Activated T-cell treated with anti-CD3 and anti-CD28 coated beads, Interleukin-2, amount 50 U/mL, for 24 hours (primary cell): ENCODE measurements around the gene CD74.
"Not testable (repeated sequence)": the region's sequence is repeated elsewhere in the genome, so short reads cannot be mapped to it uniquely, and the experiment has no call there.

ENCODE experiments used
- DNase-seq: peaks from one replicate; pipeline ENCODE4 v3.0.0-alpha.2; 2020
- H3K27ac Mint-ChIP-seq: 2 replicates; pipeline ENCODE4 v1.8.0; 2020; ENCODE audit warnings: mild to moderate bottlenecking, mixed read lengths
- H3K27me3 Mint-ChIP-seq: 2 replicates; pipeline ENCODE4 v1.8.0; 2020; ENCODE audit warnings: mixed read lengths
- H3K36me3 Mint-ChIP-seq: 2 replicates; pipeline ENCODE4 v1.8.0; 2020; ENCODE audit warnings: low read depth, mixed read lengths
- H3K4me1 Mint-ChIP-seq: 2 replicates; pipeline ENCODE4 v1.8.0; 2020; ENCODE audit warnings: low read depth, mixed read lengths
- H3K4me3 Mint-ChIP-seq: 2 replicates; pipeline ENCODE4 v1.8.0; 2020; ENCODE audit warnings: mild to moderate bottlenecking, moderate library complexity, mixed read lengths
- H3K9me3 Mint-ChIP-seq: 2 replicates; pipeline ENCODE4 v1.8.0; 2020; ENCODE audit warnings: mixed read lengths

CD74 gene

GRCh38 chr5:150412319-150413175, at the start of gene CD74:
Gene CD74 (minus strand): TSS chr5:150412910. CDS start chr5:150412749, 161 bp downstream.
- peak within 1 kb of the TSS; percentile 99 for H3K27ac Mint-ChIP-seq

GRCh38 chr5:150461231-150461630, 48.5 kb upstream of the CD74 start:
- Mint-ChIP-seq H3K4me3 (no peak overlapping the region), H3K9me3 (no peaks in the 10 kb centered on the region), H3K27ac (no peak overlapping the region), H3K27me3 (no peaks in the 10 kb centered on the region), H3K4me1 (peaks cover 35% of the 10 kb centered on the region), H3K36me3 (no peaks in the 10 kb centered on the region)
- DNase-seq, result no peak

More at GRCh38 chr5:150412319-150413175, at the start of gene CD74:
- H3K4me1 Mint-ChIP-seq, result peaks cover 44% of the 10 kb centered on the region
- peaks cover 30% of the 10 kb centered on the region for H3K36me3 Mint-ChIP-seq
- peak within 1 kb of the TSS; percentile 97 for H3K4me3 Mint-ChIP-seq
- peak; percentile 89 for DNase-seq
- no peaks in the 10 kb centered on the region for H3K9me3 Mint-ChIP-seq
- H3K27me3 Mint-ChIP-seq, result no peaks in the 10 kb centered on the region

- H3K27ac Mint-ChIP-seq, result no peak overlapping the region
- no peaks in the 10 kb centered on the region for H3K36me3 Mint-ChIP-seq
- no peaks in the 10 kb centered on the region for H3K27me3 Mint-ChIP-seq
- no peak overlapping the region for H3K4me3 Mint-ChIP-seq
- H3K9me3 Mint-ChIP-seq, result no peaks in the 10 kb centered on the region
- peaks cover 35% of the 10 kb centered on the region for H3K4me1 Mint-ChIP-seq
- no peak for DNase-seq
Measured at GRCh38 chr5:150460781-150461180, 48.1 kb upstream of the CD74 start.

GRCh38 chr5:150458802-150459557, 46.3 kb upstream of the CD74 start:
- Mint-ChIP-seq H3K27me3 (no peaks in the 10 kb centered on the region), H3K4me1 (peaks cover 35% of the 10 kb centered on the region), H3K9me3 (no peaks in the 10 kb centered on the region), H3K27ac (peak overlapping the region; percentile 24), H3K4me3 (peak overlapping the region; percentile 30), H3K36me3 (no peaks in the 10 kb centered on the region)
- DNase-seq, result peak; percentile 96

- no peak for DNase-seq
- Mint-ChIP-seq H3K4me1 (peaks cover 35% of the 10 kb centered on the region), H3K27ac (peak overlapping the region; percentile 84), H3K9me3 (no peaks in the 10 kb centered on the region), H3K4me3 (no peak overlapping the region), H3K36me3 (no peaks in the 10 kb centered on the region), H3K27me3 (no peaks in the 10 kb centered on the region)
Measured at GRCh38 chr5:150457562-150458240, 45.0 kb upstream of the CD74 start.

- H3K27me3 Mint-ChIP-seq, result no peaks in the 10 kb centered on the region
- peaks cover 35% of the 10 kb centered on the region for H3K4me1 Mint-ChIP-seq
- no peak for DNase-seq
- no peaks in the 10 kb centered on the region for H3K9me3 Mint-ChIP-seq
- H3K27ac Mint-ChIP-seq, result peak overlapping the region; percentile 84
- H3K4me3 Mint-ChIP-seq, result no peak overlapping the region
- H3K36me3 Mint-ChIP-seq, result no peaks in the 10 kb centered on the region
Measured at GRCh38 chr5:150457121-150457520, 44.4 kb upstream of the CD74 start.

GRCh38 chr5:150454492-150455229, 42.0 kb upstream of the CD74 start:
- Mint-ChIP-seq H3K36me3 (peaks cover 2% of the 10 kb centered on the region), H3K4me1 (peaks cover 26% of the 10 kb centered on the region), H3K27ac (no peak overlapping the region), H3K9me3 (no peaks in the 10 kb centered on the region), H3K27me3 (no peaks in the 10 kb centered on the region), H3K4me3 (no peak overlapping the region)
- DNase-seq, result no peak

GRCh38 chr5:150454027-150454426, 41.3 kb upstream of the CD74 start:
- peaks cover 20% of the 10 kb centered on the region for H3K4me1 Mint-ChIP-seq
- not testable (repeated sequence) for H3K27ac Mint-ChIP-seq, H3K27me3 Mint-ChIP-seq, H3K9me3 Mint-ChIP-seq, H3K36me3 Mint-ChIP-seq, DNase-seq, H3K4me3 Mint-ChIP-seq

- no peak overlapping the region for H3K4me3 Mint-ChIP-seq
- H3K36me3 Mint-ChIP-seq, result peaks cover 19% of the 10 kb centered on the region
- no peak for DNase-seq
- H3K27ac Mint-ChIP-seq, result no peak overlapping the region
- H3K9me3 Mint-ChIP-seq, result no peaks in the 10 kb centered on the region
- H3K27me3 Mint-ChIP-seq, result no peaks in the 10 kb centered on the region
- H3K4me1 Mint-ChIP-seq, result peaks cover 21% of the 10 kb centered on the region
Measured at GRCh38 chr5:150452914-150453313, 40.2 kb upstream of the CD74 start.

- no peak overlapping the region for H3K4me3 Mint-ChIP-seq
- H3K4me1 Mint-ChIP-seq, result peaks cover 22% of the 10 kb centered on the region
- H3K27ac Mint-ChIP-seq, result no peak overlapping the region
- H3K36me3 Mint-ChIP-seq, result peaks cover 33% of the 10 kb centered on the region
- no peaks in the 10 kb centered on the region for H3K9me3 Mint-ChIP-seq
- no peaks in the 10 kb centered on the region for H3K27me3 Mint-ChIP-seq
- DNase-seq, result no peak
Measured at GRCh38 chr5:150451594-150451993, 38.9 kb upstream of the CD74 start.

GRCh38 chr5:150449517-150450339, 37.0 kb upstream of the CD74 start, which contains the start of gene RPS14:
Gene RPS14 (minus strand): TSS chr5:150449739. CDS start chr5:150447733, 2,006 bp downstream.
- H3K4me3 Mint-ChIP-seq, result peak within 1 kb of the TSS; percentile 93
- H3K4me1 Mint-ChIP-seq, result peaks cover 37% of the 10 kb centered on the region
- DNase-seq, result peak; percentile 95
- H3K27me3 Mint-ChIP-seq, result no peaks in the 10 kb centered on the region
- H3K36me3 Mint-ChIP-seq, result peaks cover 51% of the 10 kb centered on the region
- no peaks in the 10 kb centered on the region for H3K9me3 Mint-ChIP-seq
- H3K27ac Mint-ChIP-seq, result peak within 1 kb of the TSS; percentile 100

- Mint-ChIP-seq H3K4me3 (peak overlapping the region; percentile 93), H3K27me3 (no peaks in the 10 kb centered on the region), H3K9me3 (no peaks in the 10 kb centered on the region), H3K36me3 (peaks cover 58% of the 10 kb centered on the region), H3K27ac (peak overlapping the region; percentile 100), H3K4me1 (peaks cover 37% of the 10 kb centered on the region)
- no peak for DNase-seq
Measured at GRCh38 chr5:150448952-150449516, 36.3 kb upstream of the CD74 start.

GRCh38 chr5:150448334-150448733, 35.6 kb upstream of the CD74 start:
- Mint-ChIP-seq H3K27me3 (no peaks in the 10 kb centered on the region), H3K9me3 (no peaks in the 10 kb centered on the region), H3K4me3 (peak overlapping the region; percentile 93), H3K36me3 (peaks cover 65% of the 10 kb centered on the region), H3K27ac (peak overlapping the region; percentile 100), H3K4me1 (peaks cover 39% of the 10 kb centered on the region)
- no peak for DNase-seq
